Measurements from ENCODE around the gene HEATR5B. TPM values are rescaled to one million over a fixed set of nuclear protein-coding genes. Genes with fewer than 3 reads are reported as not detected.

The HEATR5B gene
- polyA plus RNA-seq, 3 donors: 3.5 to 21.6 (median 3.8) TPM

GRCh38 chr2:37110306-37111212, 26.4 kb upstream of the HEATR5B start:
- no peaks in the 10 kb centered on the region for H3K4me1 ChIP-seq (ENCODE audit: control insufficient read depth in 1 of 2, insufficient read depth in 2 of 2, low read length in 2 of 2)
- no peak overlapping the region for H3K9ac ChIP-seq (ENCODE audit: insufficient read depth, low read length, poor library complexity, severe bottlenecking)
- TF ChIP-seq, protein P1, sequence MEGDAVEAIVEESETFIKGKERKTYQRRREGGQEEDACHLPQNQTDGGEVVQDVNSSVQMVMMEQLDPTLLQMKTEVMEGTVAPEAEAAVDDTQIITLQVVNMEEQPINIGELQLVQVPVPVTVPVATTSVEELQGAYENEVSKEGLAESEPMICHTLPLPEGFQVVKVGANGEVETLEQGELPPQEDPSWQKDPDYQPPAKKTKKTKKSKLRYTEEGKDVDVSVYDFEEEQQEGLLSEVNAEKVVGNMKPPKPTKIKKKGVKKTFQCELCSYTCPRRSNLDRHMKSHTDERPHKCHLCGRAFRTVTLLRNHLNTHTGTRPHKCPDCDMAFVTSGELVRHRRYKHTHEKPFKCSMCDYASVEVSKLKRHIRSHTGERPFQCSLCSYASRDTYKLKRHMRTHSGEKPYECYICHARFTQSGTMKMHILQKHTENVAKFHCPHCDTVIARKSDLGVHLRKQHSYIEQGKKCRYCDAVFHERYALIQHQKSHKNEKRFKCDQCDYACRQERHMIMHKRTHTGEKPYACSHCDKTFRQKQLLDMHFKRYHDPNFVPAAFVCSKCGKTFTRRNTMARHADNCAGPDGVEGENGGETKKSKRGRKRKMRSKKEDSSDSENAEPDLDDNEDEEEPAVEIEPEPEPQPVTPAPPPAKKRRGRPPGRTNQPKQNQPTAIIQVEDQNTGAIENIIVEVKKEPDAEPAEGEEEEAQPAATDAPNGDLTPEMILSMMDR (IDR thresholded peaks at IDR 0.05): no peak
- no peaks in the 10 kb centered on the region for H4K20me1 ChIP-seq (ENCODE audit: insufficient read depth, low read length)
- Mint-ChIP-seq H3K27ac (no peak overlapping the region), H3K27me3 (ENCODE audit: low read depth in 3 of 3) (no peaks in the 10 kb centered on the region), H3K4me1 (no peaks in the 10 kb centered on the region), H3K4me3 (no peak overlapping the region), H3K9me3 (no peaks in the 10 kb centered on the region), H3K36me3 (peaks cover 63 to 82% of the 10 kb centered on the region in 2 donors)
- no peak overlapping the region for H3K4me2 ChIP-seq (replicated peaks; ENCODE audit: extremely low read depth, low read length, poor library complexity, severe bottlenecking)
- no peak overlapping the region for H3K4me3 ChIP-seq (replicated peaks in 1 of 3; ENCODE audit: low read depth in 2 of 3, low read length in 3 of 3)
- no peak overlapping the region for H2AFZ ChIP-seq (ENCODE audit: insufficient read depth, low read depth, low read length, poor library complexity, severe bottlenecking)
- intact Hi-C loops (cut with micrococcal nuclease): no loop called here
- H3K27ac ChIP-seq (ENCODE audit: low read depth in 1 of 2, low read length in 2 of 2): no peak overlapping the region
- no peak for DNase-seq
- no peaks in the 10 kb centered on the region for H3K79me2 ChIP-seq (ENCODE audit: insufficient read depth, low read length)
- H3K27me3 ChIP-seq (ENCODE audit: control insufficient read depth in 2 of 2, insufficient read depth in 2 of 2, low read length in 2 of 2): no peaks in the 10 kb centered on the region
- H3K36me3 ChIP-seq (replicated peaks in 1 of 2; ENCODE audit: control insufficient read depth in 1 of 2, insufficient read depth in 2 of 2, low read length in 2 of 2): peaks cover 61 to 88% of the 10 kb centered on the region in 2 donors
- WGBS (ENCODE audit: insufficient coverage): no CpG with 5 or more reads among the region's 4 CpGs
- no peaks in the 10 kb centered on the region for H3K9me3 ChIP-seq (replicated peaks in 1 of 2; ENCODE audit: control insufficient read depth in 1 of 2, insufficient read depth in 1 of 2, low read length in 2 of 2)

- Histone ChIP-seq H3K4me1 (ENCODE audit: control insufficient read depth in 1 of 2, insufficient read depth in 2 of 2, low read length in 2 of 2) (no peaks in the 10 kb centered on the region), H3K9ac (ENCODE audit: insufficient read depth, low read length, poor library complexity, severe bottlenecking) (no peak overlapping the region), H3K36me3 (replicated peaks in 1 of 2; ENCODE audit: control insufficient read depth in 1 of 2, insufficient read depth in 2 of 2, low read length in 2 of 2) (peaks cover 64 to 89% of the 10 kb centered on the region in 2 donors), H3K27me3 (ENCODE audit: control insufficient read depth in 2 of 2, insufficient read depth in 2 of 2, low read length in 2 of 2) (no peaks in the 10 kb centered on the region), H2AFZ (ENCODE audit: insufficient read depth, low read depth, low read length, poor library complexity, severe bottlenecking) (no peak overlapping the region), H3K4me2 (replicated peaks; ENCODE audit: extremely low read depth, low read length, poor library complexity, severe bottlenecking) (no peak overlapping the region), H4K20me1 (ENCODE audit: insufficient read depth, low read length) (no peaks in the 10 kb centered on the region), H3K27ac (ENCODE audit: low read depth in 1 of 2, low read length in 2 of 2) (no peak overlapping the region), H3K79me2 (ENCODE audit: insufficient read depth, low read length) (no peaks in the 10 kb centered on the region), H3K9me3 (replicated peaks in 1 of 2; ENCODE audit: control insufficient read depth in 1 of 2, insufficient read depth in 1 of 2, low read length in 2 of 2) (no peaks in the 10 kb centered on the region), H3K4me3 (replicated peaks in 1 of 3; ENCODE audit: low read depth in 2 of 3, low read length in 3 of 3) (no peak overlapping the region)
- Mint-ChIP-seq H3K36me3 (peaks cover 67 to 88% of the 10 kb centered on the region in 2 donors), H3K27me3 (ENCODE audit: low read depth in 3 of 3) (no peaks in the 10 kb centered on the region), H3K9me3 (no peaks in the 10 kb centered on the region), H3K27ac (no peak overlapping the region), H3K4me1 (no peaks in the 10 kb centered on the region), H3K4me3 (no peak overlapping the region)
- TF ChIP-seq, protein P1 (IDR thresholded peaks at IDR 0.05): no peak
- intact Hi-C loops (cut with micrococcal nuclease): no loop called here
- DNase-seq: no peak
- WGBS (ENCODE audit: insufficient coverage): no CpG with 5 or more reads among the region's 4 CpGs
Observed at GRCh38 chr2:37109523-37109922, 25.4 kb upstream of the HEATR5B start.
